ENCODE results near the gene CHD8. TPM values are rescaled to one million over a fixed set of nuclear protein-coding genes. Genes with fewer than 3 reads are reported as not detected.

Gene CHD8
- total and polyA plus RNA-seq, 2 of the 4 experiments (the other 2 are of a cell fraction) = 32.1 to 55.0 TPM

DNA sequence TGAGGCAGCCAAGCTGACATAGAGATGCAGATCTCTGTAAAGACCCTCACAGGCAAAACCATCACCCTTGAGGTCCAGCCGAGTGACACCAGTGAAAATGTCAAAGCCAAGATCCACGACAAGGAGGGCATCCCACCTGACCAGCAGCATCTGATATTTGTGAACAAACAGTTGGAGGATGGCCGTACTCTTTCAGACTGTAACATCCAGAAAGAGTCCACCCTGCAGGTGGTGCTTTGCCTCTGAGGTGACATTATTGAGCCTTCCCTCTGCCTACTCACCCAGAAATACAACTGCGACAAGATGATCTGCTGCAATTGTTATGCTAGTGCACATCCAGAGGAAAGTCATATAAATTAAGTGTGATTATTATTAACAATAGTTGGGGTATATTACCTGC lies 57.0 kb downstream of the CHD8 start:
- no peak overlapping the region for H2BK5ac ChIP-seq (ENCODE audit: low read depth, low read length, poor library complexity, severe bottlenecking)
- no peak for ATAC-seq (ENCODE audit: low read depth)
- intact Hi-C loops (cut with micrococcal nuclease) = loop anchor here (5.0 kb wide), 1 partner anchor 33 kb away; no protein-coding TSS in a partner anchor

More for the DNA sequence above, 57.0 kb downstream of the CHD8 start:
- H4K5ac ChIP-seq (ENCODE audit: low read depth, low read length) = no peak overlapping the region
- no peak overlapping the region for H2BK15ac ChIP-seq (ENCODE audit: low read depth, low read length)
- in situ Hi-C loops (cut with MboI; ENCODE audit: low sequenced_read_pairs) = no loop called here
- no peak overlapping the region for H3K27ac ChIP-seq (ENCODE audit: insufficient read depth, low read length)
- H3K4ac ChIP-seq (ENCODE audit: low read depth, low read length) = no peak overlapping the region
- no TSS peak for BruUV-seq (replicated peaks)
- peaks cover 68% of the 10 kb centered on the region for H3K36me3 ChIP-seq (ENCODE audit: control insufficient read depth, insufficient read depth, low read length)
- H3K9me1 ChIP-seq (ENCODE audit: insufficient read depth, low read length) = no peaks in the 10 kb centered on the region
- ChIA-PET POLR2A (ENCODE audit: unreplicated experiment) (no interaction called here), CTCF (no interaction called here)
- H3K4me3 ChIP-seq (ENCODE audit: insufficient read depth, low read depth, low read length) = no peak overlapping the region
- H4K20me1 ChIP-seq (ENCODE audit: insufficient read depth, low read length) = no peaks in the 10 kb centered on the region
- no peak for DNase-seq
- H3K23ac ChIP-seq (ENCODE audit: low read depth, low read length) = no peak overlapping the region
- H2BK20ac ChIP-seq (ENCODE audit: low read depth, low read length) = no peak overlapping the region
- peaks cover 0 to 3% of the 10 kb centered on the region in 2 experiments; a peak in 3 of 4 replicates for H3K79me1 ChIP-seq (ENCODE audit: low read depth in 1 of 2, low read length in 2 of 2)
- TF ChIP-seq RAD21 (IDR thresholded peaks at IDR 0.05; ENCODE audit: low read length) (no peak), POLR2A (IDR thresholded peaks at IDR 0.05; ENCODE audit: low read depth, low read length) (no peak), FOS (IDR thresholded peaks at IDR 0.05; ENCODE audit: low read depth, low read length) (no peak), RFX5 (IDR thresholded peaks at IDR 0.05; ENCODE audit: low read depth, low read length) (no peak), MAZ (IDR thresholded peaks at IDR 0.05; ENCODE audit: borderline replicate concordance, low read depth, low read length) (no peak), RCOR1 (IDR thresholded peaks at IDR 0.05; ENCODE audit: insufficient replicate concordance, low read length) (no peak), CHD1 (IDR thresholded peaks at IDR 0.05; ENCODE audit: low read depth, low read length) (no peak), BHLHE40 (IDR thresholded peaks at IDR 0.05; ENCODE audit: low read depth, low read length) (no peak), MAFK (IDR thresholded peaks at IDR 0.05; ENCODE audit: low read depth, low read length) (no peak), SMC3 (IDR thresholded peaks at IDR 0.05; ENCODE audit: low read depth, low read length) (no peak), CEBPB (IDR thresholded peaks at IDR 0.05; ENCODE audit: low read depth, low read length) (no peak), MXI1 (IDR thresholded peaks at IDR 0.05; ENCODE audit: borderline replicate concordance, low read depth, low read length) (no peak)
- TF ChIP-seq, protein P1, sequence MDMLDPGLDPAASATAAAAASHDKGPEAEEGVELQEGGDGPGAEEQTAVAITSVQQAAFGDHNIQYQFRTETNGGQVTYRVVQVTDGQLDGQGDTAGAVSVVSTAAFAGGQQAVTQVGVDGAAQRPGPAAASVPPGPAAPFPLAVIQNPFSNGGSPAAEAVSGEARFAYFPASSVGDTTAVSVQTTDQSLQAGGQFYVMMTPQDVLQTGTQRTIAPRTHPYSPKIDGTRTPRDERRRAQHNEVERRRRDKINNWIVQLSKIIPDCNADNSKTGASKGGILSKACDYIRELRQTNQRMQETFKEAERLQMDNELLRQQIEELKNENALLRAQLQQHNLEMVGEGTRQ (IDR thresholded peaks at IDR 0.05; ENCODE audit: low read depth, low read length) = no peak
- TF ChIP-seq, protein P2, sequence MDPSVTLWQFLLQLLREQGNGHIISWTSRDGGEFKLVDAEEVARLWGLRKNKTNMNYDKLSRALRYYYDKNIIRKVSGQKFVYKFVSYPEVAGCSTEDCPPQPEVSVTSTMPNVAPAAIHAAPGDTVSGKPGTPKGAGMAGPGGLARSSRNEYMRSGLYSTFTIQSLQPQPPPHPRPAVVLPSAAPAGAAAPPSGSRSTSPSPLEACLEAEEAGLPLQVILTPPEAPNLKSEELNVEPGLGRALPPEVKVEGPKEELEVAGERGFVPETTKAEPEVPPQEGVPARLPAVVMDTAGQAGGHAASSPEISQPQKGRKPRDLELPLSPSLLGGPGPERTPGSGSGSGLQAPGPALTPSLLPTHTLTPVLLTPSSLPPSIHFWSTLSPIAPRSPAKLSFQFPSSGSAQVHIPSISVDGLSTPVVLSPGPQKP (IDR thresholded peaks at IDR 0.05; ENCODE audit: borderline replicate concordance, low read depth, low read length) = no peak
- TF ChIP-seq, protein P3, sequence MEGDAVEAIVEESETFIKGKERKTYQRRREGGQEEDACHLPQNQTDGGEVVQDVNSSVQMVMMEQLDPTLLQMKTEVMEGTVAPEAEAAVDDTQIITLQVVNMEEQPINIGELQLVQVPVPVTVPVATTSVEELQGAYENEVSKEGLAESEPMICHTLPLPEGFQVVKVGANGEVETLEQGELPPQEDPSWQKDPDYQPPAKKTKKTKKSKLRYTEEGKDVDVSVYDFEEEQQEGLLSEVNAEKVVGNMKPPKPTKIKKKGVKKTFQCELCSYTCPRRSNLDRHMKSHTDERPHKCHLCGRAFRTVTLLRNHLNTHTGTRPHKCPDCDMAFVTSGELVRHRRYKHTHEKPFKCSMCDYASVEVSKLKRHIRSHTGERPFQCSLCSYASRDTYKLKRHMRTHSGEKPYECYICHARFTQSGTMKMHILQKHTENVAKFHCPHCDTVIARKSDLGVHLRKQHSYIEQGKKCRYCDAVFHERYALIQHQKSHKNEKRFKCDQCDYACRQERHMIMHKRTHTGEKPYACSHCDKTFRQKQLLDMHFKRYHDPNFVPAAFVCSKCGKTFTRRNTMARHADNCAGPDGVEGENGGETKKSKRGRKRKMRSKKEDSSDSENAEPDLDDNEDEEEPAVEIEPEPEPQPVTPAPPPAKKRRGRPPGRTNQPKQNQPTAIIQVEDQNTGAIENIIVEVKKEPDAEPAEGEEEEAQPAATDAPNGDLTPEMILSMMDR (conservative IDR thresholded peaks at IDR 0.05; ENCODE audit: low read depth, low read length) = no peak
- no peaks in the 10 kb centered on the region for H3K27me3 ChIP-seq (ENCODE audit: control insufficient read depth, insufficient read depth, low read length)
- no CpG with 5 or more reads among the region's 4 CpGs for whole genome bisulfite sequencing, 2 experiments (ENCODE audit: extremely low coverage in 2 of 2, insufficient read length in 1 of 2)
- H2AK5ac ChIP-seq (ENCODE audit: low read depth, low read length) = no peak overlapping the region
- no peak overlapping the region for H2BK120ac ChIP-seq (ENCODE audit: low read depth, low read length)
- H3K4me1 ChIP-seq (ENCODE audit: control insufficient read depth, insufficient read depth, low read length) = no peaks in the 10 kb centered on the region
- dilution Hi-C loops (cut with HindIII; ENCODE audit: low sequenced_read_pairs, unreplicated experiment) = no loop called here
- H4K8ac ChIP-seq (ENCODE audit: low read depth in 2 of 2, low read length in 2 of 2) = no peak overlapping the region
- no peak overlapping the region for H2AK9ac ChIP-seq (replicated peaks; ENCODE audit: low read depth, low read length, poor library complexity)
- no peak overlapping the region for H3K4me2 ChIP-seq (ENCODE audit: low read depth, low read length)
- no peak overlapping the region for H3K14ac ChIP-seq (replicated peaks; ENCODE audit: low read depth, low read length)
- H2AFZ ChIP-seq (replicated peaks; ENCODE audit: low read length, poor library complexity) = no peak overlapping the region
- H3K56ac ChIP-seq (ENCODE audit: extremely low read depth, insufficient read depth, low read length) = no peak overlapping the region
- no peak overlapping the region for H3K9ac ChIP-seq (ENCODE audit: low read depth, low read length)
- no peaks in the 10 kb centered on the region for H3K9me3 ChIP-seq (ENCODE audit: control insufficient read depth, insufficient read depth, low read length)
- H3K18ac ChIP-seq (ENCODE audit: low read depth, low read length) = no peak overlapping the region
- H4K91ac ChIP-seq (ENCODE audit: insufficient read depth, low read depth, low read length) = no peak overlapping the region

Measured in IMR-90 (cell line).